ENCODE results near the gene ERLEC1.

The ERLEC1 gene

DNA sequence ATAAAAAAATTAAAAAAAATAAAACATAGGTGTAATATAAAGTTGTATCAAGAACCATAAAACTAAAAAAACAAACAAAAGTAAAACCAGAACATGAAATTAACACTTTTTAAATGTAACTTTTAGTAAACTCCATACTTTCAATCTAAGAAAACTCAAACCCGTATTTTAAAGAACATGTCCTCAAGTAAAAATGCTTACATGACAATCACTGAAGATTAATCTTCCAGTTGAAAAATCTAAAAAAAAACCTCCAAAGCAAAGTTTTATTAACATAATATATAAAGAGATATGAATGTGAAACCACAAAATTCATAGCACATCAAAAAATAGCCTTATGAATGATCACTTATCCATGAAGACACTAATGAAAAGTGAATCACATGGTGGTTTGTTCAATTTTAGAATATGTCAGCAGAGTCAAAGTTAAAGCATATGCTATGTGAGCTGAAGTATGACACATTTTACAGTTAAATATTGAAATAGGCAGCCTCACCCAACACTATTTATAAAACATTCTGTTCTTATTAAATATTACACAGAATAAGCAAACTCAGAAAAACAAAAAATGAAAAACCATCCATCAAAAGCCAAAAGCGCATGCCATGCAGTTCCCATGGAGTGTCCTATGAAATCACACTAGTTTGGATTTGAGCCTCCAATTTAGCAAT lies 42.3 kb upstream of the ERLEC1 start:
- no peak for ATAC-seq (ENCODE audit: low read depth)
- peaks cover 15% of the 10 kb centered on the region for H3K36me3 ChIP-seq (ENCODE audit: low read depth)
- TF ChIP-seq, protein P1, sequence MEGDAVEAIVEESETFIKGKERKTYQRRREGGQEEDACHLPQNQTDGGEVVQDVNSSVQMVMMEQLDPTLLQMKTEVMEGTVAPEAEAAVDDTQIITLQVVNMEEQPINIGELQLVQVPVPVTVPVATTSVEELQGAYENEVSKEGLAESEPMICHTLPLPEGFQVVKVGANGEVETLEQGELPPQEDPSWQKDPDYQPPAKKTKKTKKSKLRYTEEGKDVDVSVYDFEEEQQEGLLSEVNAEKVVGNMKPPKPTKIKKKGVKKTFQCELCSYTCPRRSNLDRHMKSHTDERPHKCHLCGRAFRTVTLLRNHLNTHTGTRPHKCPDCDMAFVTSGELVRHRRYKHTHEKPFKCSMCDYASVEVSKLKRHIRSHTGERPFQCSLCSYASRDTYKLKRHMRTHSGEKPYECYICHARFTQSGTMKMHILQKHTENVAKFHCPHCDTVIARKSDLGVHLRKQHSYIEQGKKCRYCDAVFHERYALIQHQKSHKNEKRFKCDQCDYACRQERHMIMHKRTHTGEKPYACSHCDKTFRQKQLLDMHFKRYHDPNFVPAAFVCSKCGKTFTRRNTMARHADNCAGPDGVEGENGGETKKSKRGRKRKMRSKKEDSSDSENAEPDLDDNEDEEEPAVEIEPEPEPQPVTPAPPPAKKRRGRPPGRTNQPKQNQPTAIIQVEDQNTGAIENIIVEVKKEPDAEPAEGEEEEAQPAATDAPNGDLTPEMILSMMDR (IDR thresholded peaks at IDR 0.05; ENCODE audit: poor library complexity, severe bottlenecking), result no peak

GRCh38 chr2:53750041-53750768 lies 36.6 kb upstream of the ERLEC1 start:
- Histone ChIP-seq H3K9me3 (ENCODE audit: severe bottlenecking) (no peaks in the 10 kb centered on the region), H3K4me1 (ENCODE audit: insufficient read depth, poor library complexity, severe bottlenecking) (peaks cover 22% of the 10 kb centered on the region), H3K36me3 (ENCODE audit: low read depth) (peaks cover 26% of the 10 kb centered on the region), H3K27ac (ENCODE audit: poor library complexity, severe bottlenecking) (no peak overlapping the region), H3K27me3 (ENCODE audit: insufficient read depth, poor library complexity, severe bottlenecking) (no peaks in the 10 kb centered on the region), H3K4me3 (ENCODE audit: severe bottlenecking) (no peak overlapping the region)
- ATAC-seq (ENCODE audit: low read depth) (no peak), DNase-seq (ENCODE audit: low spot score) (no peak)
- TF ChIP-seq, protein P1 (IDR thresholded peaks at IDR 0.05; ENCODE audit: poor library complexity, severe bottlenecking), result no peak

More for the DNA sequence above, 42.3 kb upstream of the ERLEC1 start:
- Histone ChIP-seq H3K9me3 (ENCODE audit: severe bottlenecking) (no peaks in the 10 kb centered on the region), H3K27ac (ENCODE audit: poor library complexity, severe bottlenecking) (no peak overlapping the region), H3K4me1 (ENCODE audit: insufficient read depth, poor library complexity, severe bottlenecking) (no peaks in the 10 kb centered on the region), H3K27me3 (ENCODE audit: insufficient read depth, poor library complexity, severe bottlenecking) (no peaks in the 10 kb centered on the region), H3K4me3 (ENCODE audit: severe bottlenecking) (no peak overlapping the region)
- DNase-seq (ENCODE audit: low spot score), result no peak

- H3K4me1 ChIP-seq (ENCODE audit: insufficient read depth, poor library complexity, severe bottlenecking), result peaks cover 24% of the 10 kb centered on the region
- peak; percentile 89 for ATAC-seq (ENCODE audit: low read depth)
- no peaks in the 10 kb centered on the region for H3K9me3 ChIP-seq (ENCODE audit: severe bottlenecking)
- no peak overlapping the region for H3K4me3 ChIP-seq (ENCODE audit: severe bottlenecking)
- peaks cover 26% of the 10 kb centered on the region for H3K36me3 ChIP-seq (ENCODE audit: low read depth)
- DNase-seq (ENCODE audit: low spot score), result no peak
- TF ChIP-seq, protein P1 (IDR thresholded peaks at IDR 0.05; ENCODE audit: poor library complexity, severe bottlenecking), result no peak
- H3K27me3 ChIP-seq (ENCODE audit: insufficient read depth, poor library complexity, severe bottlenecking), result no peaks in the 10 kb centered on the region
- peak overlapping the region; percentile 29 for H3K27ac ChIP-seq (ENCODE audit: poor library complexity, severe bottlenecking)
Observed at GRCh38 chr2:53751728-53752127, 35.1 kb upstream of the ERLEC1 start.

DNA sequence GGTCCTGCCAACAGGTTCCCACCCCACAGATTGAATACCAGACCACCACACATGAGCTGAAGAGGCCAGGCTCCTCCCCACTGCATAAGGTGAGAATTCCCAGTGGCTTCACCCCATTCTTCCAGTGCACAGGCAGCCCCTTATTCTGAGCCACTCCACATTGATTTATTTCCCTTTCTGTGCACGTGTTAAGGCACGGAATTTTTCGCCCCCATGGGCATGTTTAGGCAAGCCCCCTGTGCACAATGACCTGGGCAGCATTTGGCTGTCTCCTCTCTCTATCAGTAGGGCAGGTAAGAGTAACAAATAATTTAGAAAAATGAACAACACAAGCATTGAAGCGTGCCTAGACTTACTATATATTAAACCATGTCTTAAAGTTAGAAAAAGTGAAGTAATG lies 34.5 kb upstream of the ERLEC1 start:
- DNase-seq (ENCODE audit: low spot score), result no peak
- TF ChIP-seq, protein P1 (IDR thresholded peaks at IDR 0.05; ENCODE audit: poor library complexity, severe bottlenecking), result no peak
- peak overlapping the region; percentile 29 for H3K27ac ChIP-seq (ENCODE audit: poor library complexity, severe bottlenecking)
- ATAC-seq (ENCODE audit: low read depth), result no peak; the same call in 2 of the 3 replicates
- H3K4me3 ChIP-seq (ENCODE audit: severe bottlenecking), result no peak overlapping the region
- H3K4me1 ChIP-seq (ENCODE audit: insufficient read depth, poor library complexity, severe bottlenecking), result peaks cover 24% of the 10 kb centered on the region
- H3K9me3 ChIP-seq (ENCODE audit: severe bottlenecking), result no peaks in the 10 kb centered on the region
- no peaks in the 10 kb centered on the region for H3K27me3 ChIP-seq (ENCODE audit: insufficient read depth, poor library complexity, severe bottlenecking)
- peaks cover 26% of the 10 kb centered on the region for H3K36me3 ChIP-seq (ENCODE audit: low read depth)

- Histone ChIP-seq H3K4me1 (ENCODE audit: insufficient read depth, poor library complexity, severe bottlenecking) (peaks cover 24% of the 10 kb centered on the region), H3K36me3 (ENCODE audit: low read depth) (peaks cover 26% of the 10 kb centered on the region), H3K9me3 (ENCODE audit: severe bottlenecking) (no peaks in the 10 kb centered on the region), H3K4me3 (ENCODE audit: severe bottlenecking) (no peak overlapping the region), H3K27ac (ENCODE audit: poor library complexity, severe bottlenecking) (no peak overlapping the region), H3K27me3 (ENCODE audit: insufficient read depth, poor library complexity, severe bottlenecking) (no peaks in the 10 kb centered on the region)
- ATAC-seq (ENCODE audit: low read depth) (no peak), DNase-seq (ENCODE audit: low spot score) (no peak)
- TF ChIP-seq, protein P1 (IDR thresholded peaks at IDR 0.05; ENCODE audit: poor library complexity, severe bottlenecking), result no peak
Observed at GRCh38 chr2:53753041-53753440, 33.8 kb upstream of the ERLEC1 start.

All from RWPE2 (cell line).